ENCODE results near the gene MYO1B. TPM values are rescaled to one million over a fixed set of nuclear protein-coding genes. Genes with fewer than 3 reads are reported as not detected.

Gene MYO1B
- total RNA-seq, 2 donors from 2014 or later, result 2.4 to 28.5 TPM

GRCh38 chr2:191258996-191259395 lies 13.8 kb downstream of the MYO1B start:
- Mint-ChIP-seq H3K27me3 (peaks cover 4% of the 10 kb centered on the region), H3K27ac (no peak overlapping the region), H3K4me1 (no peaks in the 10 kb centered on the region), H3K4me3 (no peak overlapping the region), H3K36me3 (ENCODE audit: low read depth) (no peaks in the 10 kb centered on the region), H3K9me3 (no peaks in the 10 kb centered on the region)
- no peak for ATAC-seq (replicated peaks)

DNA sequence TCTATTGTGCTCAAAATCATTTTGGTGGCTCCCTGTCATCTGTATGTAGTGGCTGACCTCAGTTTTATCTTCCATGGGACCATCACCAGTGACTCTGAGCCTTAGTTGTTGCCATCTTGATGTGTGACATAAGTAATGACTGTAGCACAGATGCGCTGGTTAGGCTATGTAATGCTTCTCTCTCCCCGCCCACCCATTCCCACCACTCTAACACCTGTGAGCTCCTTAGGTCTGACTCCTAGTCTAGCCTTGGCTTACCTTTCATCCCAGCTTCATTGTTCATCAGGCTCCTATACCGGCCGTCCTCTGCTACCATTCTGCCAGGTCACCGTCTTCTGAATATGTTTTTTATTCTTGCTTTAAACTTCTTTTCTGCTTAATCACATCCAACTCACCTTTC lies 17.2 kb downstream of the MYO1B start:
- Mint-ChIP-seq H3K4me3 (no peak overlapping the region), H3K4me1 (peaks cover 5% of the 10 kb centered on the region), H3K27ac (no peak overlapping the region), H3K27me3 (no peaks in the 10 kb centered on the region), H3K9me3 (no peaks in the 10 kb centered on the region), H3K36me3 (ENCODE audit: low read depth) (no peaks in the 10 kb centered on the region)
- peak; percentile 55 for ATAC-seq (replicated peaks)

- Mint-ChIP-seq H3K4me3 (no peak overlapping the region), H3K27ac (no peak overlapping the region), H3K27me3 (no peaks in the 10 kb centered on the region), H3K9me3 (no peaks in the 10 kb centered on the region), H3K36me3 (ENCODE audit: low read depth) (no peaks in the 10 kb centered on the region), H3K4me1 (peaks cover 5% of the 10 kb centered on the region)
- ATAC-seq (replicated peaks), result no peak
Measured at GRCh38 chr2:191263050-191263449, 17.8 kb downstream of the MYO1B start.

GRCh38 chr2:191264647-191265081 lies 19.5 kb downstream of the MYO1B start:
- H3K4me1 Mint-ChIP-seq, result peaks cover 5% of the 10 kb centered on the region
- H3K36me3 Mint-ChIP-seq (ENCODE audit: low read depth), result no peaks in the 10 kb centered on the region
- H3K9me3 Mint-ChIP-seq, result no peaks in the 10 kb centered on the region
- peaks cover 2% of the 10 kb centered on the region for H3K27me3 Mint-ChIP-seq
- no peak overlapping the region for H3K27ac Mint-ChIP-seq
- peak; percentile 57 for ATAC-seq (replicated peaks)
- no peak overlapping the region for H3K4me3 Mint-ChIP-seq

DNA sequence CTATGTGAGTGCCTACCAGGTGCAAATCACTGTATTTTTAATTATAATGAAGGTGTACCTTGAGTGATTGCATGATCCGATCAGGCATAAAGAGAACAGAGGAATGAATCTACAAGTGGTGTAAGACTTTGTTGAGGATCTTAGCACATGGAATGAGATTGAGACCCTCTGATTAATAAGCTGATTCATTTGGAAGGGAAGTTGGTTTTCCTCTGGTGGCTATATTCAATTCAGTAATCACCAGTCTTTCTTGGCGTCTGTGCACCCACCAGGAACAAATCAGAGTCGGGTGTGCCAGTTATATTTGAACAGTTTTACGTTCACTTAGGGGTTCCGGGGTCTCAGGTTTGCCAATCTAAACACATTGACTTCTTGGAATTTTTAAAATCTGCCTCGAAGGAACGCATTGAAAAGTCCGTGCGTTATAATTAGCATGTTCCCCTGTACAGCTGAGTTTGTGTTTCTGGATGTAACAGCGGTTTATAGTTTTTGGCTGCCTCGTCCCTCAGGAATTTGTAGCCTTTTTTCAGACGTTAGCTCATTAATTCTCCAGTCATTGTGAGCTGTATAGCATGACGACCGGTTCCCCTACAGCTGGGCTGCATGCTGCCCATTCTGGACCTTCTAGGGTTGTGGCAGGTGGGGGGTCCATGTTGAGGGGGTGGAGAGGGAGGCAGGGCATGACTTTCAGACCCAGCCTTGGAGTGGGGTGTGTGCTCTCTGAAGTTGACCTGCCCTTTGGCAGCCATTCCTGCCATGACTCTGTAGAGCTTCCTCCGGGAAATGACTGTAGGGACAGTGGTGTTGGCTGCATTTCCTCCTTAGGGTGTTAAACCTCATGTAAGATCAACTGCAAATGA lies 20.3 kb downstream of the MYO1B start:
- no peak for ATAC-seq (replicated peaks)
- no peaks in the 10 kb centered on the region for H3K9me3 Mint-ChIP-seq
- peaks cover 5% of the 10 kb centered on the region for H3K27me3 Mint-ChIP-seq
- no peak overlapping the region for H3K4me3 Mint-ChIP-seq
- H3K4me1 Mint-ChIP-seq, result peaks cover 5% of the 10 kb centered on the region
- H3K27ac Mint-ChIP-seq, result no peak overlapping the region
- H3K36me3 Mint-ChIP-seq (ENCODE audit: low read depth), result no peaks in the 10 kb centered on the region

GRCh38 chr2:191266201-191266600 lies 21.0 kb downstream of the MYO1B start:
- Mint-ChIP-seq H3K4me1 (peaks cover 5% of the 10 kb centered on the region), H3K36me3 (ENCODE audit: low read depth) (no peaks in the 10 kb centered on the region), H3K27me3 (peaks cover 5% of the 10 kb centered on the region), H3K27ac (no peak overlapping the region), H3K4me3 (no peak overlapping the region), H3K9me3 (no peaks in the 10 kb centered on the region)
- no peak for ATAC-seq (replicated peaks)

DNA sequence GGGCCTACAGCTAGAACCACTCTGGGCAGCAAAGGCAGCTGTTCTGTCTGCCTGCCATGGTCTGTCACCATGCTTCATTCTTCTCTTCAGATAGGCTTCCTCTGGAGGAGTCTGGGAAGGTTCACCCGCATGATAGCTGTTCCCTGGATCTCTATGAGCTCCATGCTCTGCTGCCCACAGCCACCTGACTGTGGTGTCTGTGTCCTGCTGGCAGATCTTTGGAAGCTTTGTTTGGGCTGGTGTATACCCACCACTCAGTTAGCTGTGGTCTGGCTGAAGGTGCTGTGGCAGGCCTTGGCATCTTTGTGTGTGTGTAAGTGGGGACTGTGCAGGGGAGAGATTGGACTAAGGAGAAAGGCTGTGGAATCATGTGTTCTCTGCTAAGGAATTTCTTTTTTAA lies 23.4 kb downstream of the MYO1B start:
- Mint-ChIP-seq H3K4me3 (no peak overlapping the region), H3K27me3 (peaks cover 9% of the 10 kb centered on the region), H3K9me3 (no peaks in the 10 kb centered on the region), H3K4me1 (peaks cover 5% of the 10 kb centered on the region), H3K36me3 (ENCODE audit: low read depth) (no peaks in the 10 kb centered on the region), H3K27ac (no peak overlapping the region)
- ATAC-seq (replicated peaks), result no peak

- ATAC-seq (replicated peaks), result peak; percentile 63
- Mint-ChIP-seq H3K27me3 (peaks cover 10% of the 10 kb centered on the region), H3K27ac (no peak overlapping the region), H3K36me3 (ENCODE audit: low read depth) (no peaks in the 10 kb centered on the region), H3K4me1 (no peaks in the 10 kb centered on the region), H3K4me3 (no peak overlapping the region), H3K9me3 (no peaks in the 10 kb centered on the region)
Measured at GRCh38 chr2:191270306-191271161, 25.3 kb downstream of the MYO1B start.

DNA sequence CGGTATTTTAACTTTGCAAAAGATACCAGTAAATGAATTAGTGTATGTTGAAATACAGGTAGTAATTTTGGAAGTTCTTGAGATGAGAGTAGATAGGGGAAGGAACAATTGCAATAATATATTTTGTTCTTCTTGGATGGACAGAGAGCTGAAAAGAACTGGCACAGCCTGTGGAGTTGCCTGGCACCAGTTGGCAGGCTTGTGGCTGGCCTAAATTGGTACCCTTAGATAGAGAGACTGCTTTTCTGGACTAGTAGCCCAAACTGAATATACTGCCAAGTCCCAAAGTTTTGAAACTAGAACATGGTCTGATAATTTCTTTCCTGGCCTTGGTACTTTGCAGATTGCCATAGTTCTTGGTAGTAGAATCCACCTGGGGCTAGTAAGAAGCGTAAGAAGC lies 26.9 kb downstream of the MYO1B start:
- H3K9me3 Mint-ChIP-seq, result no peaks in the 10 kb centered on the region
- H3K4me3 Mint-ChIP-seq, result no peak overlapping the region
- no peak for ATAC-seq (replicated peaks)
- no peaks in the 10 kb centered on the region for H3K36me3 Mint-ChIP-seq (ENCODE audit: low read depth)
- no peaks in the 10 kb centered on the region for H3K4me1 Mint-ChIP-seq
- H3K27ac Mint-ChIP-seq, result no peak overlapping the region
- H3K27me3 Mint-ChIP-seq, result peaks cover 16% of the 10 kb centered on the region

GRCh38 chr2:191274413-191274815 lies 29.2 kb downstream of the MYO1B start:
- H3K4me3 Mint-ChIP-seq, result no peak overlapping the region
- H3K4me1 Mint-ChIP-seq, result no peaks in the 10 kb centered on the region
- H3K27me3 Mint-ChIP-seq, result peaks cover 19% of the 10 kb centered on the region
- H3K9me3 Mint-ChIP-seq, result no peaks in the 10 kb centered on the region
- no peak for ATAC-seq (replicated peaks)
- no peaks in the 10 kb centered on the region for H3K36me3 Mint-ChIP-seq (ENCODE audit: low read depth)
- H3K27ac Mint-ChIP-seq, result no peak overlapping the region

GRCh38 chr2:191276792-191277465 lies 31.7 kb downstream of the MYO1B start:
- Mint-ChIP-seq H3K27me3 (peaks cover 16% of the 10 kb centered on the region), H3K4me1 (no peaks in the 10 kb centered on the region), H3K36me3 (ENCODE audit: low read depth) (no peaks in the 10 kb centered on the region), H3K4me3 (no peak overlapping the region), H3K9me3 (no peaks in the 10 kb centered on the region), H3K27ac (no peak overlapping the region)
- no peak for ATAC-seq (replicated peaks)

DNA sequence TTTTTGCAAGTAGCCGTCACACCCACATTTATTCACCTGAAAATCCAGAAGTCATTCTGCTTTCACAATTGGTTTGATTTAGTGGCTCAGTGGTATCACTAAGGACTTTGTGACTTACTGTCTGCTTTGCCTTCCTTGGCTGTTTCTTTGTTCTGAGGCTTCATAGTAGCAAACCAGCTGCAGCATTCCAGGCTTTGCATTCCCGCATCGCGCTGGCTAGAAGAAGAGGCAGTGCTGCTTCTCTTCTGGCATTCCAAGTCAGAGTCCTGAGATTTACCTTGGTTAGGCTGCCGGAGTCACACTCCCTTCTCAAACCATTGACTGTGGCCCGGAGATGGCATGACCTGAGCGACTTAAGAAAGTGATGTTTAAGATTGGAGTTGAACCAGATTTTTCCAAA lies 35.1 kb downstream of the MYO1B start:
- Mint-ChIP-seq H3K9me3 (no peaks in the 10 kb centered on the region), H3K4me1 (no peaks in the 10 kb centered on the region), H3K36me3 (ENCODE audit: low read depth) (no peaks in the 10 kb centered on the region), H3K27ac (no peak overlapping the region), H3K27me3 (peaks cover 12% of the 10 kb centered on the region), H3K4me3 (no peak overlapping the region)
- ATAC-seq (replicated peaks), result no peak

DNA sequence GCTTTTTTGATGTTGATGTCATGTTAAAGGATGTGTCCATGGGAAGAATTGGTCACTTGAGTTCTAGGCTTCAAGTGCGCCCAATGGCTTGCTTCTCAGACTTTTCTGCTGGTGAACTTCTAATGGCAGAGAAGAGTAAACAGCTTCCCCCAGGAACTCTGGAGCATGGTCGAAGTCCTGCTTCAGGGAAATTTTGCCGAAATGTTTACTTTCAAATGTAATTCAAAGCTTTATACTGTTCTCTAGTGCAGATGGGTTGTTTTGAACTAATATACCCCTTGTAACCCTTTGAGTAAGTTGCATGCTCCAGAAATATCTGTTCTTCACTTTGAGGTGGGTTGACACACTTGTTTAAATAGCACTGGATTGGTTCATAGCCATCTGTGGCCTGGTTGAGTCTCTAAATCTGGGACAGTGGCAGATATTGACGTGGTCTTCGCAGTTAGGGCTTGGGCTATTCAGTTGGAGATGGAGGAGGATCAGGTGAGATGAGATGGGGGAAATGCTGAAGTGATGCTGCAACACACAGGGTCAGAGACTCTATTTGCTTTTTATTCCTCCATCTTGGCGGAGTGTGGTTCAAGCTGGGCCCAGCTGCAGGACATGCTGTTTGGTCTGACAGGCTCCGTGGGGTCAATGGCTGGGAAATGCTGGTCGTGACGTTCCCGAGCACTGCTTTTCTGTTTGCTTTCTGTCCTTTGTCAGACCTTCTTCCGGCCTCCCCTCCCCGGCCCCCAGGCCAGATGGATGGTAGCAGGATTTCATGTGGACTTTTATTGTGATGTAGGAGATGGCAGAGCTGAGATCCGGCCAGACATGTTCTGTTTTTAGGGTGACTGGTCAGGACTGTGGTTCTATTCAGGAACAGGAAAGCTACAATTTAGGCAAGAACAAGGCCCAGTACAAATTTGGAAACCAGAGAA lies 35.9 kb downstream of the MYO1B start:
- peaks cover 11% of the 10 kb centered on the region for H3K27me3 Mint-ChIP-seq
- no peak for ATAC-seq (replicated peaks)

DNA sequence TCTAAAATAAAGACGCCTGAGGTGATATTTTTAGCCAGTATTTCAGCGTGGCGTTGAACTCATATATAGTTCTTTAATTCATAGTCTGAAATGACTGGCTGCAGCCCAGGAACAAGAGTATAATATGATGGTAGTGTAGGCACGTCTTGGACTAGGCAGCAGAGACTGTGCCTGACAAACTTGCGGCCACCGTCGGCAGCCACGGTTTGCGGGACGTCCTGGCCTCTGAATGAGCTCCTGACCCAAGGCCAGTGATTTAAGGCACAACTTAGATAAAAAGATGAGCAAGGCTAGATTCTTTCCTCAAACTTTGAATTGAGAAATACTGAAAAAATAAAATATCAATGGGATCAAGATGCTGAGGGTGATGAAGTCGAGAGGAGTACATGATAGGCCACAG lies 40.0 kb downstream of the MYO1B start:
- no peaks in the 10 kb centered on the region for H3K36me3 Mint-ChIP-seq (ENCODE audit: low read depth)
- ATAC-seq (replicated peaks), result no peak
- no peak overlapping the region for H3K4me3 Mint-ChIP-seq
- H3K27ac Mint-ChIP-seq, result no peak overlapping the region
- H3K9me3 Mint-ChIP-seq, result no peaks in the 10 kb centered on the region
- no peaks in the 10 kb centered on the region for H3K27me3 Mint-ChIP-seq
- H3K4me1 Mint-ChIP-seq, result no peaks in the 10 kb centered on the region

More for the DNA sequence above, 35.9 kb downstream of the MYO1B start:
- Mint-ChIP-seq H3K9me3 (no peaks in the 10 kb centered on the region), H3K27ac (no peak overlapping the region), H3K4me3 (no peak overlapping the region), H3K4me1 (no peaks in the 10 kb centered on the region), H3K36me3 (ENCODE audit: low read depth) (no peaks in the 10 kb centered on the region)
